Transverse colon (tissue), 4 donors: ENCODE measurements around the gene ANGPTL8.

Experiments used
- POLR2A ChIP-seq: fragments of 450-650 bp; IDR thresholded peaks from one replicate; pipeline ENCODE4 v1.6.1; 2016; ENCODE audit warnings: antibody characterized with exemption, mild to moderate bottlenecking, moderate library complexity
- POLR2AphosphoS5 ChIP-seq, 3 donors: sonication (generic); formaldehyde crosslinking; IDR thresholded peaks; one replicate each; pipeline ENCODE4 v1.6.1; 2016; ENCODE audit warnings: antibody characterized with exemption in 3 of 3
- TF ChIP-seq, protein P1 (sequence below), 5 experiments: fragments of 200-600 bp in 3 of 5; fragments of 450-650 bp in 2 of 5; sonication (generic) in 3 of 5; IDR thresholded peaks; 1 replicate in 2 of 5; 2 replicates in 3 of 5; pipeline ENCODE4 v1.5.1; 2016 to 2017; ENCODE audit warnings: antibody characterized with exemption in 5 of 5, inconsistent platforms in 3 of 5, mild to moderate bottlenecking in 2 of 5, moderate library complexity in 1 of 5

DNA sequence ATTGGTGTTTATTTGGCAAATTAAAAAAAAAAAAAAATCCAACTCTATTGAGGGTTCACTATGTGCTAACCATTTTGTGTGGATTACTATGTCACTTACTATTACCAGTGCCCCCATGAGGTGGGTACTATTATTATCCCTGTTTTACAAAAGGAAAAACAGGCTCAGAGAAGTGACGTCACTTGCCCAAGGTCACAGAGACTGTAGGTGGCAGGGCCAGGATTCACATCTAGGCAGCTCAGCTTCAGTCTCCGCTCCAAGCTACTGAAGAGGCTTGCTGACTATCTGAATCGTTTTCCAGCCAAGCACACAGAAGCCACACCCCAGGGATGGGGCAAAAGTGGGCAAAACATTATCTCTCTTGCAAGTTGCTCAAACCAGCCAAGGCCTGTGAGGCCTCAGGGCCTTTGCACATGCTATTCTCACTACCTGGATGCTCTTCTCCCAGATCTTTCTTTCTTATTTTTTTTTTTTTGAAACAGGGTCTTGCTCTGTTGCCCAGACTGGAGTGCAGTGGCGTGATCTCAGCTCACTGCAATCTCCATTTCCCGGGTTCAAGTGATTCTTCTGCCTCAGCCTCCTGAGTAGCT is 4.8 kb upstream of the ANGPTL8 start:
- no peak for TF ChIP-seq POLR2AphosphoS5 (IDR thresholded peaks at IDR 0.05)
- TF ChIP-seq, protein P1, sequence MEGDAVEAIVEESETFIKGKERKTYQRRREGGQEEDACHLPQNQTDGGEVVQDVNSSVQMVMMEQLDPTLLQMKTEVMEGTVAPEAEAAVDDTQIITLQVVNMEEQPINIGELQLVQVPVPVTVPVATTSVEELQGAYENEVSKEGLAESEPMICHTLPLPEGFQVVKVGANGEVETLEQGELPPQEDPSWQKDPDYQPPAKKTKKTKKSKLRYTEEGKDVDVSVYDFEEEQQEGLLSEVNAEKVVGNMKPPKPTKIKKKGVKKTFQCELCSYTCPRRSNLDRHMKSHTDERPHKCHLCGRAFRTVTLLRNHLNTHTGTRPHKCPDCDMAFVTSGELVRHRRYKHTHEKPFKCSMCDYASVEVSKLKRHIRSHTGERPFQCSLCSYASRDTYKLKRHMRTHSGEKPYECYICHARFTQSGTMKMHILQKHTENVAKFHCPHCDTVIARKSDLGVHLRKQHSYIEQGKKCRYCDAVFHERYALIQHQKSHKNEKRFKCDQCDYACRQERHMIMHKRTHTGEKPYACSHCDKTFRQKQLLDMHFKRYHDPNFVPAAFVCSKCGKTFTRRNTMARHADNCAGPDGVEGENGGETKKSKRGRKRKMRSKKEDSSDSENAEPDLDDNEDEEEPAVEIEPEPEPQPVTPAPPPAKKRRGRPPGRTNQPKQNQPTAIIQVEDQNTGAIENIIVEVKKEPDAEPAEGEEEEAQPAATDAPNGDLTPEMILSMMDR (IDR thresholded peaks at IDR 0.05) = no peak
- no peak for TF ChIP-seq POLR2A
